Measurements from ENCODE around the gene TMEM266.

DNA sequence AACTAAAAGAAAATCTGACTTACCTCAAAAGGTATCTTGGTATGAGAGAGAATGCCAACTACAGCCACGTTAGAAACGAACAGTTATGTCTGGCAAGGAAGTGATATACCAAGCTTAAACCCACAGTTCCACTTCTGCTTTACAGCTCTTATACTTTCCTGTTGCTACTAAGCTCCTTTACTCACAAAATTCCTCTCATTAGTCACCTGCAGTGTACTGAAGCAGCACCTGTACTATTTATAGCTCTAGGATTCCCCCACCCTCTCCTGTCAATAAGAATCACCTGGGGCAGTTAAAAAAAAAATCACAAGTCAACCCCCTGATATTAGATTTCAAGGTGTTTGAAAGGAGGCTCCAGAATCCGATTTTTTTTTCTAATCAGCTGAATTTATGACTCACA is 2.9 kb upstream of the TMEM266 start:
- TF ChIP-seq, protein P1, sequence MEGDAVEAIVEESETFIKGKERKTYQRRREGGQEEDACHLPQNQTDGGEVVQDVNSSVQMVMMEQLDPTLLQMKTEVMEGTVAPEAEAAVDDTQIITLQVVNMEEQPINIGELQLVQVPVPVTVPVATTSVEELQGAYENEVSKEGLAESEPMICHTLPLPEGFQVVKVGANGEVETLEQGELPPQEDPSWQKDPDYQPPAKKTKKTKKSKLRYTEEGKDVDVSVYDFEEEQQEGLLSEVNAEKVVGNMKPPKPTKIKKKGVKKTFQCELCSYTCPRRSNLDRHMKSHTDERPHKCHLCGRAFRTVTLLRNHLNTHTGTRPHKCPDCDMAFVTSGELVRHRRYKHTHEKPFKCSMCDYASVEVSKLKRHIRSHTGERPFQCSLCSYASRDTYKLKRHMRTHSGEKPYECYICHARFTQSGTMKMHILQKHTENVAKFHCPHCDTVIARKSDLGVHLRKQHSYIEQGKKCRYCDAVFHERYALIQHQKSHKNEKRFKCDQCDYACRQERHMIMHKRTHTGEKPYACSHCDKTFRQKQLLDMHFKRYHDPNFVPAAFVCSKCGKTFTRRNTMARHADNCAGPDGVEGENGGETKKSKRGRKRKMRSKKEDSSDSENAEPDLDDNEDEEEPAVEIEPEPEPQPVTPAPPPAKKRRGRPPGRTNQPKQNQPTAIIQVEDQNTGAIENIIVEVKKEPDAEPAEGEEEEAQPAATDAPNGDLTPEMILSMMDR (IDR thresholded peaks at IDR 0.05; ENCODE audit: poor library complexity) = no peak
- no peak for TF ChIP-seq EZH2phosphoT487 (IDR thresholded peaks at IDR 0.05; ENCODE audit: low read depth, severe bottlenecking, unreplicated experiment)
- TF ChIP-seq EZH2 (IDR thresholded peaks at IDR 0.05; ENCODE audit: borderline replicate concordance) = no peak

Measured in hepatocyte (in vitro differentiated cells).